Type B pancreatic cell (in vitro differentiated cells): ENCODE data around the gene RET. TPM values are rescaled to one million over a fixed set of nuclear protein-coding genes. Genes with fewer than 3 reads are reported as not detected.

Experiments
- DNase-seq: peaks from one replicate; pipeline ENCODE4 v3.0.0; 2021; ENCODE audit warnings: mixed read lengths; ENCODE audit not compliant: unreplicated experiment; ENCODE audit errors: extremely low spot score
- H3K27ac Mint-ChIP-seq: 2 replicates; pipeline ENCODE4 v1.8.0; 2021; ENCODE audit warnings: mild to moderate bottlenecking, mixed read lengths
- H3K27me3 Mint-ChIP-seq: 2 replicates; pipeline ENCODE4 v1.8.0; 2021; ENCODE audit warnings: mixed read lengths
- H3K36me3 Mint-ChIP-seq: 2 replicates; pipeline ENCODE4 v1.8.0; 2021; ENCODE audit warnings: mixed read lengths
- H3K4me1 Mint-ChIP-seq: one replicate; pipeline ENCODE4 v1.8.0; 2021; ENCODE audit warnings: mixed read lengths; ENCODE audit not compliant: unreplicated experiment
- H3K4me3 Mint-ChIP-seq: 2 replicates; pipeline ENCODE4 v1.8.0; 2021; ENCODE audit warnings: mild to moderate bottlenecking, mixed read lengths
- H3K9me3 Mint-ChIP-seq: 2 replicates; pipeline ENCODE4 v1.8.0; 2021; ENCODE audit warnings: mixed read lengths
- CTCF ChIP-seq: fragments of 200-600 bp; sonication (generic); conservative IDR thresholded peaks from 2 replicates; pipeline ENCODE4 v1.5.0; 2021; ENCODE audit warnings: antibody characterized with exemption, mild to moderate bottlenecking
- total RNA-seq: library from RNA; stranded (reverse); gene quantifications from 2 replicates; pipeline ENCODE4 v1.2.1, GENCODE V29; 2021; ENCODE audit warnings: low replicate concordance

RET gene
- total RNA-seq, 1 donor from 2014 or later: 8.2 TPM

- H3K27me3 Mint-ChIP-seq: peaks cover 12% of the 10 kb centered on the region
- peak; percentile 62 for DNase-seq
- H3K27ac Mint-ChIP-seq: no peak overlapping the region
- H3K9me3 Mint-ChIP-seq: no peaks in the 10 kb centered on the region
- no peak overlapping the region for H3K4me3 Mint-ChIP-seq
- H3K4me1 Mint-ChIP-seq: peaks cover 6% of the 10 kb centered on the region
- H3K36me3 Mint-ChIP-seq: no peaks in the 10 kb centered on the region
- no peak for TF ChIP-seq CTCF
Measured at GRCh38 chr10:43130770-43131171, 53.9 kb downstream of the RET start.

GRCh38 chr10:43131256-43131655 is 54.4 kb downstream of the RET start:
- no peaks in the 10 kb centered on the region for H3K9me3 Mint-ChIP-seq
- DNase-seq: peak; percentile 39
- TF ChIP-seq CTCF: no peak

GRCh38 chr10:43131906-43132305 is 55.0 kb downstream of the RET start:
- peaks cover 13% of the 10 kb centered on the region for H3K4me1 Mint-ChIP-seq
- peaks cover 9% of the 10 kb centered on the region for H3K27me3 Mint-ChIP-seq
- H3K27ac Mint-ChIP-seq: no peak overlapping the region
- H3K9me3 Mint-ChIP-seq: no peaks in the 10 kb centered on the region
- TF ChIP-seq CTCF: no peak
- H3K36me3 Mint-ChIP-seq: no peaks in the 10 kb centered on the region
- H3K4me3 Mint-ChIP-seq: no peak overlapping the region
- DNase-seq: peak; percentile 45

More at GRCh38 chr10:43131256-43131655, 54.4 kb downstream of the RET start:
- peaks cover 9% of the 10 kb centered on the region for H3K4me1 Mint-ChIP-seq
- no peaks in the 10 kb centered on the region for H3K36me3 Mint-ChIP-seq
- H3K4me3 Mint-ChIP-seq: no peak overlapping the region
- H3K27me3 Mint-ChIP-seq: peaks cover 12% of the 10 kb centered on the region
- H3K27ac Mint-ChIP-seq: no peak overlapping the region

GRCh38 chr10:43132867-43133787 is 56.3 kb downstream of the RET start:
- TF ChIP-seq CTCF: no peak
- Mint-ChIP-seq H3K27ac (no peak overlapping the region), H3K9me3 (no peaks in the 10 kb centered on the region), H3K36me3 (no peaks in the 10 kb centered on the region), H3K4me3 (no peak overlapping the region), H3K4me1 (peaks cover 13% of the 10 kb centered on the region), H3K27me3 (peaks cover 6% of the 10 kb centered on the region)
- no peak for DNase-seq

- H3K27ac Mint-ChIP-seq: no peak overlapping the region
- H3K27me3 Mint-ChIP-seq: peaks cover 5% of the 10 kb centered on the region
- H3K36me3 Mint-ChIP-seq: no peaks in the 10 kb centered on the region
- DNase-seq: no peak
- H3K4me1 Mint-ChIP-seq: peaks cover 16% of the 10 kb centered on the region
- no peak overlapping the region for H3K4me3 Mint-ChIP-seq
- no peak for TF ChIP-seq CTCF
- no peaks in the 10 kb centered on the region for H3K9me3 Mint-ChIP-seq
Measured at GRCh38 chr10:43134126-43134905, 57.4 kb downstream of the RET start.
